RWPE1 (cell line): Measurements from ENCODE around the gene PIWIL1.

Experiments used
- CTCF ChIA-PET: fragments of 350-600 bp; sonication (Branson Sonifier 250); formaldehyde crosslinking; extraction: SDS; loops from one replicate; lab custom pipeline; 2021; lab: Yijun Ruan, JAX
- POLR2A ChIA-PET: fragments of 400-600 bp; formaldehyde crosslinking; extraction: SDS; loops from one replicate; lab custom pipeline; 2020; ENCODE audit warnings: antibody characterized with exemption; ENCODE audit not compliant: low non-redundant PET; lab: Yijun Ruan, JAX
- DNase-seq: peaks from one replicate; pipeline ENCODE4 v3.0.0; 2012; ENCODE audit warnings: low spot score
- H3K27ac ChIP-seq: fragments of 450-650 bp; 2 replicates; pipeline ENCODE4 v1.5.1; 2017
- TF ChIP-seq, protein P1 (sequence below): fragments of 450-650 bp; conservative IDR thresholded peaks from 2 replicates; pipeline ENCODE4 v1.5.1; 2017; ENCODE audit warnings: low read depth, mild to moderate bottlenecking

The PIWIL1 gene

DNA sequence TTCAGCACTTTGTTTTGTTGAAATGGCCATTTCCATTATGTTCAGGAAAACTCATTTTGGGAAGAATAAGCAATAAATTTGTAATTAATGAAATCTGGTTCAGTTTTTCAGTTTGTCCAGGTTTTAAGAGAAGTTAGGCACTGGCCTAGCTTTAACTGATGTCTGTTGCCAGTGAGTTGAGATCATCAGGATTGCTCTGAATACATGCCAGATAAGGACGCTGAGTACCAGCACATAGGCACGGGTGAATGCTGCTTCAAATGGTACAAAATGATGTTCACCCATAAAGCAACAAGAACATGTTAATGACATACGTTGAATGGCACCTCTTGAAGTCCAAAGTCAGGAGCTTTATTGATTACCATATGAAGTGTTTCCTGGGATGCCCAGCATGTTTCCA lies 46.5 kb downstream of the PIWIL1 start:
- ChIA-PET CTCF (interaction anchor here (0.7 kb wide), 1 partner anchor 545 kb away, joined by 4 read pairs; no protein-coding TSS in a partner anchor), POLR2A (no interaction called here)
- TF ChIP-seq, protein P1, sequence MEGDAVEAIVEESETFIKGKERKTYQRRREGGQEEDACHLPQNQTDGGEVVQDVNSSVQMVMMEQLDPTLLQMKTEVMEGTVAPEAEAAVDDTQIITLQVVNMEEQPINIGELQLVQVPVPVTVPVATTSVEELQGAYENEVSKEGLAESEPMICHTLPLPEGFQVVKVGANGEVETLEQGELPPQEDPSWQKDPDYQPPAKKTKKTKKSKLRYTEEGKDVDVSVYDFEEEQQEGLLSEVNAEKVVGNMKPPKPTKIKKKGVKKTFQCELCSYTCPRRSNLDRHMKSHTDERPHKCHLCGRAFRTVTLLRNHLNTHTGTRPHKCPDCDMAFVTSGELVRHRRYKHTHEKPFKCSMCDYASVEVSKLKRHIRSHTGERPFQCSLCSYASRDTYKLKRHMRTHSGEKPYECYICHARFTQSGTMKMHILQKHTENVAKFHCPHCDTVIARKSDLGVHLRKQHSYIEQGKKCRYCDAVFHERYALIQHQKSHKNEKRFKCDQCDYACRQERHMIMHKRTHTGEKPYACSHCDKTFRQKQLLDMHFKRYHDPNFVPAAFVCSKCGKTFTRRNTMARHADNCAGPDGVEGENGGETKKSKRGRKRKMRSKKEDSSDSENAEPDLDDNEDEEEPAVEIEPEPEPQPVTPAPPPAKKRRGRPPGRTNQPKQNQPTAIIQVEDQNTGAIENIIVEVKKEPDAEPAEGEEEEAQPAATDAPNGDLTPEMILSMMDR = no peak

DNA sequence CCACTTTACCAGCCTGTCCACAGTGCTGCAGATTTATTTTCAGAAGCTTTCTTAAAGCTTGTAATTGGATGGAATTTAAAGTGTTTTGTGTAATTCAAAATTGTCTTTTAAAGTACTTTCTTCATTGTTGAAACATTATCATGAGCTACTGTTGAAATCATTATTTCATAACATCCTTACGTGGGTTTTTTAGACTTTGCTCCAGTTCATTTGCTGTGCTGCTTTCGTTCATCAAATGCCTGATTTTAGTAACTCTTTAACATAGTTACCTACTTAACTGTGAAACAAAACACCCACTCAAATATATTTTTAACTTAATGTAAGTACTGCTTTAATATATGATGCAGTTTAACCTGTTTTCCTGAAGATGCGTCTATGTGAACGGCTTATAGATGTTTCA lies 47.5 kb downstream of the PIWIL1 start:
- POLR2A ChIA-PET = no interaction called here
- CTCF ChIA-PET = interaction anchor here (0.8 kb wide), 1 partner anchor 22 kb away, joined by 3 read pairs; no protein-coding TSS in a partner anchor
- no peak overlapping the region for H3K27ac ChIP-seq
- DNase-seq = no peak
- TF ChIP-seq, protein P1 = no peak

More for the DNA sequence above, 46.5 kb downstream of the PIWIL1 start:
- DNase-seq = no peak
- H3K27ac ChIP-seq = no peak overlapping the region

DNA sequence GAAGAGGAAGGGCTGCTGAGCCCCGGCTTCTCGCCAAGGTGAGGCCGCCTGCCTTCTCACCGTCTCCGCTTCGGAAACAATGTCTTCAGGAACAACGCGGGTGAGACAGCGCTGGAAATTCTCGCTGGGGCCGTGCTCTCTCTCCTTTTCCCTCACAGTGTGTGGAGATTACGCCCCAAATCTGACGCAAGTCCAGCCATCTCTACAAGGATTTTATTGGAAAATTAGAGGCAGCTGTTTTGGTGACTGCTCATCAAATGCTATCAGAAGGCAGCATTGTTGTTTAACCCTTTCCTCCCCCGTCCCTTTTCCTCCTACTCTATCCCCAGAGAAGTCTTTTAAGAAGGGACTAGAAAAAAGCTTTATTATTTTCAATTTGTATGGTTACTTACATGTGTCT lies 53.5 kb downstream of the PIWIL1 start:
- POLR2A ChIA-PET = no interaction called here
- TF ChIP-seq, protein P1 = no peak
- CTCF ChIA-PET = no interaction called here
- no peak for DNase-seq
- no peak overlapping the region for H3K27ac ChIP-seq

DNA sequence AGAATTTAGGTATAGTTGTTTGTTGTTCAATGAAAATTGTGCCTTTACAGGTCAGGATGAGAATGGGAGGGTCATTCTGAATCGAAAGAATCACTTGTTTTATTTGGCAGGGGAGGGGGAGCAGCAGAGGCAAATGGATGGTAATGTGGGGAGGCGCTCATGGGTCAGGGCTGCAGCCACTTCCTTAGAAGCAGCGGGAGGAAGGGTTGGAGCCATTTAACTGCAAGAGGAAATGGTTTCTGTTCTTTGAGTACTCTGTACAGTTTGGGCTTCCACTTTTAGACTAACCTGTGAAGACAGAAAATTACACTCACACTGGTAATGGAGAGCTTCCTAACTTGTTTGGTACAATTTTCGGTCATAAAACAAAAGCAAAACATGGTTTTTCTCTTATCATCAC lies 57.2 kb downstream of the PIWIL1 start:
- H3K27ac ChIP-seq = no peak overlapping the region
- POLR2A ChIA-PET = no interaction called here
- TF ChIP-seq, protein P1 = no peak
- DNase-seq = no peak
- CTCF ChIA-PET = interaction anchor here (0.6 to 0.7 kb wide), 2 partner anchors 196 to 225 kb away, joined by 3 read pairs; no protein-coding TSS in a partner anchor

DNA sequence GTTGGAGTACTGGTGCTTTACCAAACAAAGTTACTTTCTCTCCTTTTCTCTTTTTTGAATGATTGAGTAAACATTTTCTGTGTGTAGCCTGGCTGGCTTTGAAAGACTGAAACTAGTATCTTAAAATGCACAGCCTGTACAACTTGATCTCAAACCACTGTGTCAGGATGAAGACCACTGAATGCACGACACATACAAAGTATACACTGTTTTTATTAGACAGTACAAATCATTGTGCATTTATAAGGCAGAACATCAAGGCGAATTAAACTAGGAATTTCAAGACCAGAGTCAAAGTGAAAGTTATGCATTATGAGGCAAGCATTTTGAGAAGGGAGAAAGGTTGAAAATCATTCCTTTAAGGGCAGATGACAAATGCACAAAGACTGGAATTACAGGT lies 59.0 kb downstream of the PIWIL1 start:
- CTCF ChIA-PET = no interaction called here
- POLR2A ChIA-PET = no interaction called here

DNA sequence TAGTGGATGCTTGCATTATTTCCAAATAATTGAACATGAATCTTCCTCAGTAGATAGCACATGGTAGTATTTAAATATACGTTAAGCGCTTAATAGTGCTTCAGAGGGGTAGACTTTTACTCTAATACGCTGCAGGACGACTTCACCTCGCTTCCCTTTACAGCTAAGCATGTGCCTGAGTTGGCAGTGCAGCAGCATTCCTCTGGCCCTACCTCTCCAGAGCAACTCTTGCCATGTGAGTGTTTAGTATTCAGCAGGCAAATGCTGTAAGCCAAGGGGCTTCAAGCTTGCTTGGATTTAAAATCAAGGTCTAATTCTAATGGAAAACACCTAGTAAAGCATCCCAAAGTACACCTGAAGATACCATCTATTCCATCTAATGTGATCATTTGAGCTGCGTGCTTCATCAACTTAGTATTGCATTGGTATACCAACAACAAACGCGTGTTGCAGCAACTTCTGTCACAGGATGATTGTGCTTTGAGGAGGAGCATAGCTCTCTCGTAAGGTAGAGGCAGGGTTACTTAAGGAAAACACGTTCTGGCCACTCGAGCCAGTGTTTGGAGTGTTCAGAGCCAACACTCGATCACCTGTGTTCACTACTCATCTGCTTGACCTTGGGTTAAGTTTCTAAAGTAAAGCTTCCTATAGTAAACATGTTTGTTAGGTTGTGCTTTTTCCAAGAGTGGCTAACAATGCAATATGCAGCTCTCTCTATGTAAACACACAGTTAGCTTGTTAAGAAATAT lies 60.6 kb downstream of the PIWIL1 start:
- no peak overlapping the region for H3K27ac ChIP-seq
- POLR2A ChIA-PET = no interaction called here
- CTCF ChIA-PET = interaction anchor here (1.7 kb wide), 1 partner anchor 350 kb away, joined by 8 read pairs; no protein-coding TSS in a partner anchor
- TF ChIP-seq, protein P1 = no peak
- DNase-seq = no peak

More for the DNA sequence above, 59.0 kb downstream of the PIWIL1 start:
- no peak for DNase-seq
- H3K27ac ChIP-seq = no peak overlapping the region
- TF ChIP-seq, protein P1 = no peak
